PFSK-1 (cell line): ENCODE measurements around the gene CARD9.

Source experiments
- FOXP2 ChIP-seq: optimal IDR thresholded peaks from 2 replicates; pipeline ENCODE3; 2011; ENCODE audit warnings: borderline replicate concordance, control low read depth, inconsistent platforms; ENCODE audit not compliant: insufficient read depth; ENCODE audit errors: extremely low read length, extremely low read depth
- POLR2AphosphoS5 ChIP-seq: IDR thresholded peaks from 2 replicates; pipeline ENCODE4 v1.6.1; 2012; ENCODE audit warnings: low read depth, mild to moderate bottlenecking, control low read depth, low read length, moderate library complexity
- SIN3A ChIP-seq: IDR thresholded peaks from 2 replicates; pipeline ENCODE4 v1.6.1; 2012; ENCODE audit warnings: mild to moderate bottlenecking, low read length, moderate library complexity, borderline replicate concordance; ENCODE audit not compliant: insufficient read depth
- TAF1 ChIP-seq: IDR thresholded peaks from 2 replicates; pipeline ENCODE4 v1.6.1; 2012; ENCODE audit warnings: low read length, control low read depth, borderline replicate concordance; ENCODE audit not compliant: insufficient read depth
- TF ChIP-seq, protein P1 (sequence below), 2 experiments: IDR thresholded peaks; 2 replicates each; pipeline versions ENCODE4 v1.6.1 to v1.8.0; 2011 to 2012; ENCODE audit warnings: low read depth in 2 of 2, low read length in 2 of 2, control low read depth in 1 of 2, inconsistent platforms in 1 of 2, mild to moderate bottlenecking in 1 of 2, moderate library complexity in 1 of 2; ENCODE audit not compliant: insufficient read depth in 1 of 2

Gene CARD9

GRCh38 chr9:136347472-136348256 lies 25.8 kb downstream of the CARD9 start:
- TF ChIP-seq, protein P1, sequence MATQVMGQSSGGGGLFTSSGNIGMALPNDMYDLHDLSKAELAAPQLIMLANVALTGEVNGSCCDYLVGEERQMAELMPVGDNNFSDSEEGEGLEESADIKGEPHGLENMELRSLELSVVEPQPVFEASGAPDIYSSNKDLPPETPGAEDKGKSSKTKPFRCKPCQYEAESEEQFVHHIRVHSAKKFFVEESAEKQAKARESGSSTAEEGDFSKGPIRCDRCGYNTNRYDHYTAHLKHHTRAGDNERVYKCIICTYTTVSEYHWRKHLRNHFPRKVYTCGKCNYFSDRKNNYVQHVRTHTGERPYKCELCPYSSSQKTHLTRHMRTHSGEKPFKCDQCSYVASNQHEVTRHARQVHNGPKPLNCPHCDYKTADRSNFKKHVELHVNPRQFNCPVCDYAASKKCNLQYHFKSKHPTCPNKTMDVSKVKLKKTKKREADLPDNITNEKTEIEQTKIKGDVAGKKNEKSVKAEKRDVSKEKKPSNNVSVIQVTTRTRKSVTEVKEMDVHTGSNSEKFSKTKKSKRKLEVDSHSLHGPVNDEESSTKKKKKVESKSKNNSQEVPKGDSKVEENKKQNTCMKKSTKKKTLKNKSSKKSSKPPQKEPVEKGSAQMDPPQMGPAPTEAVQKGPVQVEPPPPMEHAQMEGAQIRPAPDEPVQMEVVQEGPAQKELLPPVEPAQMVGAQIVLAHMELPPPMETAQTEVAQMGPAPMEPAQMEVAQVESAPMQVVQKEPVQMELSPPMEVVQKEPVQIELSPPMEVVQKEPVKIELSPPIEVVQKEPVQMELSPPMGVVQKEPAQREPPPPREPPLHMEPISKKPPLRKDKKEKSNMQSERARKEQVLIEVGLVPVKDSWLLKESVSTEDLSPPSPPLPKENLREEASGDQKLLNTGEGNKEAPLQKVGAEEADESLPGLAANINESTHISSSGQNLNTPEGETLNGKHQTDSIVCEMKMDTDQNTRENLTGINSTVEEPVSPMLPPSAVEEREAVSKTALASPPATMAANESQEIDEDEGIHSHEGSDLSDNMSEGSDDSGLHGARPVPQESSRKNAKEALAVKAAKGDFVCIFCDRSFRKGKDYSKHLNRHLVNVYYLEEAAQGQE (IDR thresholded peaks at IDR 0.05; ENCODE audit: insufficient read depth in 1 of 2, low read depth in 2 of 2, low read length in 2 of 2) = no peak
- TF ChIP-seq SIN3A = no peak
- TF ChIP-seq FOXP2 = no peak
- no peak for TF ChIP-seq POLR2AphosphoS5
- no peak for TF ChIP-seq TAF1

DNA sequence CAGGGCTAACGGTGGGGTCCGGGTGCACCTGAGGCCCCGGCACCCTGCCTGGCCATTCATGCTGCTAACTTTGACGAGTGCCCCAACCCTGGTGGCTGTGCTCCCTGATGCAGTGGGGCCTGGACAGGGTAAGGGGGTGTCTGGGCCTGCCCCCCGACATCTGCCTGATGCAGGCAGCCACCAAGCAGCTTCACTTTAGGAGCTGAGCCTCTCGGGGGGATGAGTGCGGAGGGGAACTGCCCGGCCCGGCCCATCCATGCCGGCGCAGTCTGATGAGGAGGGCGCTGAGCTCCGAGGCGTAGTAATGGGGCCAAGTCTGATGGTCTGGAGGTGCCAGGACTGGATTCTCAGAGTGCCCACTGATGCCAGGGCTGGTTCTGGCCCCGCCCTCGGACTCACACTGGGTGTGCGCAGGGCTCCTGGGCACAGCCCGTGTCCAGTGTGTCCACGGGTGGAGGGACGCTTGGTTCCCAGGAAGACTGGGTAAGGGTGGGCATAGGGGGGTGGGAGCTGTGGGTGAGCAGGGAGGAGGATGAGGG lies 26.5 kb downstream of the CARD9 start:
- TF ChIP-seq POLR2AphosphoS5 (no peak), TAF1 (no peak), SIN3A (no peak), FOXP2 (no peak)
- TF ChIP-seq, protein P1 (IDR thresholded peaks at IDR 0.05; ENCODE audit: insufficient read depth in 1 of 2, low read depth in 2 of 2, low read length in 2 of 2) = no peak

DNA sequence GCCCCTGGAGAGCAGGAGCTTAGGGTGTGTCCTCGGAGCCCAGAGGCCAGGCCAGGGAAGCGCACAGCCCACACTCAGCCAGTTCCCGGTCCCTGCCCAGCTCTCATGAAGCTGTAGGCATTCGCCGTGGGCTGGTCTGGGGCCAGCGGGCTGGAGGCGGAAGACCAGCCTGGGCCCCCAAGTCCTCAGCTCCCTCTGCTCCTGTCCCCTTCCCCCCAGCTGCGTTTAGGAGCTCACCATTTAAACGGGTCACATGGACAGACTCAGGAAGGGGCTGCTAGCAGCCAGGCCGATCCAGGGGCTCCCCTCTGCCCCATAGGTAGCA lies 27.4 kb downstream of the CARD9 start:
- TF ChIP-seq POLR2AphosphoS5 (no peak), FOXP2 (no peak), SIN3A (no peak), TAF1 (no peak)
- TF ChIP-seq, protein P1 (IDR thresholded peaks at IDR 0.05; ENCODE audit: insufficient read depth in 1 of 2, low read depth in 2 of 2, low read length in 2 of 2) = no peak

GRCh38 chr9:136345281-136346156 lies 27.9 kb downstream of the CARD9 start:
- TF ChIP-seq, protein P1 (IDR thresholded peaks at IDR 0.05; ENCODE audit: insufficient read depth in 1 of 2, low read depth in 2 of 2, low read length in 2 of 2) = no peak
- no peak for TF ChIP-seq FOXP2
- TF ChIP-seq SIN3A = no peak
- no peak for TF ChIP-seq TAF1
- TF ChIP-seq POLR2AphosphoS5 = no peak
